Vagina (tissue), 2 donors: Measurements from ENCODE around the gene GRIK3.

Experiments
- CTCF ChIP-seq, 3 experiments: fragments of 450-650 bp in 2 of 3; fragments of 200-600 bp in 1 of 3; sonication (generic) in 1 of 3; IDR thresholded peaks; one replicate each; pipeline ENCODE4 v1.5.1; 2017 to 2019; ENCODE audit warnings: antibody characterized with exemption in 3 of 3, mild to moderate bottlenecking in 2 of 3, moderate library complexity in 2 of 3
- POLR2AphosphoS5 ChIP-seq, 2 donors: sonication (generic); formaldehyde crosslinking; IDR thresholded peaks; one replicate each; pipeline ENCODE4 v1.9.0; 2017; ENCODE audit warnings: antibody characterized with exemption in 2 of 2, mild to moderate bottlenecking in 2 of 2, low read depth in 1 of 2; ENCODE audit not compliant: insufficient read depth in 1 of 2

GRCh38 chr1:36844917-36845316, 189.4 kb downstream of the GRIK3 start:
- TF ChIP-seq CTCF (IDR thresholded peaks at IDR 0.05) (no peak), POLR2AphosphoS5 (IDR thresholded peaks at IDR 0.05; ENCODE audit: insufficient read depth in 1 of 2, low read depth in 1 of 2) (no peak)
